H1 (cell line): ENCODE results near the gene CHPF2. TPM values are rescaled to one million over a fixed set of nuclear protein-coding genes. Genes with fewer than 3 reads are reported as not detected.

Experiments
- GTF2F1 ChIP-seq: IDR thresholded peaks from 2 replicates; pipeline ENCODE4 v1.6.1; 2012; ENCODE audit warnings: low read depth, low read length, improper control_type of control experiment, borderline replicate concordance
- TCF12 ChIP-seq: IDR thresholded peaks from 2 replicates; pipeline ENCODE4 v1.6.1; 2011; ENCODE audit warnings: low read depth, mild to moderate bottlenecking, low read length
- polyA plus RNA-seq, 7 experiments: library from polyadenylated mRNA; depleted of rRNA in 3 of 7; stranded (reverse) in 5 of 7; unstranded in 2 of 7; fragments of >200 nt in 5 of 7; fragments of 200-250 nt in 2 of 7; gene quantifications; 1 replicate in 5 of 7; 2 replicates in 1 of 7; 4 replicates in 1 of 7; pipeline versions ENCODE4 v1.2.1 to v1.2.3, GENCODE V29; 2011 to 2013; ENCODE audit warnings: missing spikeins in 2 of 7, mixed read lengths in 2 of 7
- total RNA-seq: library from RNA; stranded (reverse); fragmentation: NEBNext Ultra II Directional; extraction: Animal tissue kit (Norgen Biotek cat#: 25700); gene quantifications from 2 replicates; pipeline ENCODE4 v1.2.1, GENCODE V29; 2021

The CHPF2 gene
- total and polyA plus RNA-seq, 2 of the 8 experiments (the other 6 are each of a cell fraction or from before 2014, with no cell fraction given), result 14.4 to 20.6 TPM

DNA sequence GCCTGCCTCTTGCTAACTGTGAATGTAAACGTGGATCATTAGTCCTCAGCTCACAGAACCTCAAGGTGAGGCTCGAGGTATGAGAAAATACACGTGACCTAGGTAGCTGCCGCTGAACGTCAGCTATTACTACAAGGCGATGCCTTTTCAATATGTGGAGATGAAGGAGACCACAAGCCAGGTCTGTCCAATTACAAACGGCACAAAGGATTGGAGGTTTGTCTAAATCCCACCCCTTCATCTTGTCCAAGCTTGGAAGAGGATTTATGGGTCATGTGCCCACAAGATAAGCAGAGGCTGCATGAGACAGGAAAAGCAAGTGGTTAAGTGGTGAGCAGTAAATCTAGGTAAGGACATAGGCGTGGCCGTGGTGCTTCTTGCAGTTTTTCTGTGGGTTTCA is 25.4 kb upstream of the CHPF2 start (continued):
- TF ChIP-seq GTF2F1 (no peak), TCF12 (no peak)
- TF ChIP-seq, all 59 proteins: peak for 0
